ENCODE measurements around the gene UBE2E2.

UBE2E2 gene

GRCh38 chr3:23485922-23486321 is 282.8 kb downstream of the UBE2E2 start:
- no peak for DNase-seq

- no peak for DNase-seq
Observed at GRCh38 chr3:23487015-23487414, 283.9 kb downstream of the UBE2E2 start.

- DNase-seq: no peak
Observed at GRCh38 chr3:23488618-23489017, 285.5 kb downstream of the UBE2E2 start.

- DNase-seq: no peak
Observed at GRCh38 chr3:23489300-23490158, 286.4 kb downstream of the UBE2E2 start.

- DNase-seq: no peak
Observed at GRCh38 chr3:23490459-23490858, 287.3 kb downstream of the UBE2E2 start.

- DNase-seq: no peak
Observed at GRCh38 chr3:23492057-23492456, 288.9 kb downstream of the UBE2E2 start.

- no peak for DNase-seq
Observed at GRCh38 chr3:23493889-23494288, 290.8 kb downstream of the UBE2E2 start.

- no peak for DNase-seq
Observed at GRCh38 chr3:23494967-23495366, 291.8 kb downstream of the UBE2E2 start.

GRCh38 chr3:23495507-23495906 is 292.4 kb downstream of the UBE2E2 start:
- DNase-seq: no peak

- no peak for DNase-seq
Observed at GRCh38 chr3:23496165-23496564, 293.0 kb downstream of the UBE2E2 start.

- DNase-seq: no peak
Observed at GRCh38 chr3:23497156-23497555, 294.0 kb downstream of the UBE2E2 start.

GRCh38 chr3:23501201-23501802 is 298.2 kb downstream of the UBE2E2 start:
- no peak for DNase-seq

GRCh38 chr3:23508464-23508863 is 305.3 kb downstream of the UBE2E2 start:
- no peak for DNase-seq

- DNase-seq: no peak
Observed at GRCh38 chr3:23518441-23518840, 315.3 kb downstream of the UBE2E2 start.

GRCh38 chr3:23519314-23520208 is 316.4 kb downstream of the UBE2E2 start:
- no peak for DNase-seq

GRCh38 chr3:23527326-23527725 is 324.2 kb downstream of the UBE2E2 start:
- DNase-seq: no peak

- no peak for DNase-seq
Observed at GRCh38 chr3:23533596-23533995, 330.5 kb downstream of the UBE2E2 start.

GRCh38 chr3:23533996-23534395 is 330.9 kb downstream of the UBE2E2 start:
- DNase-seq: no peak

GRCh38 chr3:23537101-23537551 is 334.0 kb downstream of the UBE2E2 start:
- no peak for DNase-seq

- no peak for DNase-seq
Observed at GRCh38 chr3:23539185-23539584, 336.1 kb downstream of the UBE2E2 start.

- DNase-seq: no peak
Observed at GRCh38 chr3:23540600-23540999, 337.5 kb downstream of the UBE2E2 start.

- no peak for DNase-seq
Observed at GRCh38 chr3:23542079-23542478, 339.0 kb downstream of the UBE2E2 start.

GRCh38 chr3:23546181-23546580 is 343.1 kb downstream of the UBE2E2 start:
- DNase-seq: no peak
